Measurements from ENCODE around the gene MAP2K5. TPM values are rescaled to one million over a fixed set of nuclear protein-coding genes. Genes with fewer than 3 reads are reported as not detected.

Gene MAP2K5
- total and polyA plus RNA-seq, 10 of the 15 experiments (the other 5 are each of a cell fraction or from before 2014, with no cell fraction given) = 1.3 to 19.4 (median 9.6) TPM

GRCh38 chr15:67506775-67507747 lies 35.4 kb upstream of the MAP2K5 start:
- intact Hi-C loops (cut with micrococcal nuclease; ENCODE audit: unreplicated experiment) (no loop called here), in situ Hi-C loops (cut with MboI) (no loop called here)
- no peaks in the 10 kb centered on the region for H3K9me3 ChIP-seq (replicated peaks; ENCODE audit: control insufficient read depth, insufficient read depth, low read length)
- H3K27ac ChIP-seq (ENCODE audit: control insufficient read depth, insufficient read depth) = no peak overlapping the region
- ATAC-seq (no peak), FAIRE-seq (no peak), DNase-seq (ENCODE audit: low read depth, low spot score) (no peak)
- no peaks in the 10 kb centered on the region for H3K36me3 ChIP-seq (ENCODE audit: control insufficient read depth in 2 of 2, insufficient read depth in 2 of 2, low read length in 1 of 2)
- BruUV-seq (replicated peaks) = no TSS peak
- no peak overlapping the region for H3K4me3 ChIP-seq
- 90% methylated on average over 11 of the region's 11 CpGs for WGBS (ENCODE audit: insufficient coverage, insufficient replicate concordance, low lambda C conversion rate, missing lambda C conversion rate)
- SMC1A ChIA-PET (ENCODE audit: uncharacterized antibody, unreplicated experiment) = interaction anchor here (0.7 to 2.0 kb wide), 11 partner anchors 9 to 329 kb away, joined by 3 to 8 read pairs (median 3); partner anchors contain the start of gene C15orf61
- POLR2A ChIA-PET = interaction anchor here (1.0 kb wide), 1 partner anchor 14 kb away, joined by 4 read pairs; no protein-coding TSS in a partner anchor
- TF ChIP-seq, protein P1, sequence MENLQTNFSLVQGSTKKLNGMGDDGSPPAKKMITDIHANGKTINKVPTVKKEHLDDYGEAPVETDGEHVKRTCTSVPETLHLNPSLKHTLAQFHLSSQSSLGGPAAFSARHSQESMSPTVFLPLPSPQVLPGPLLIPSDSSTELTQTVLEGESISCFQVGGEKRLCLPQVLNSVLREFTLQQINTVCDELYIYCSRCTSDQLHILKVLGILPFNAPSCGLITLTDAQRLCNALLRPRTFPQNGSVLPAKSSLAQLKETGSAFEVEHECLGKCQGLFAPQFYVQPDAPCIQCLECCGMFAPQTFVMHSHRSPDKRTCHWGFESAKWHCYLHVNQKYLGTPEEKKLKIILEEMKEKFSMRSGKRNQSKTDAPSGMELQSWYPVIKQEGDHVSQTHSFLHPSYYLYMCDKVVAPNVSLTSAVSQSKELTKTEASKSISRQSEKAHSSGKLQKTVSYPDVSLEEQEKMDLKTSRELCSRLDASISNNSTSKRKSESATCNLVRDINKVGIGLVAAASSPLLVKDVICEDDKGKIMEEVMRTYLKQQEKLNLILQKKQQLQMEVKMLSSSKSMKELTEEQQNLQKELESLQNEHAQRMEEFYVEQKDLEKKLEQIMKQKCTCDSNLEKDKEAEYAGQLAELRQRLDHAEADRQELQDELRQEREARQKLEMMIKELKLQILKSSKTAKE (IDR thresholded peaks at IDR 0.05; ENCODE audit: low read depth, poor library complexity, severe bottlenecking) = no peak
- no peak for TF ChIP-seq ZNF687 (IDR thresholded peaks at IDR 0.05)
- TF ChIP-seq SPI1 (IDR thresholded peaks at IDR 0.05; ENCODE audit: borderline replicate concordance, insufficient read depth, low read depth, low read length) = peak; percentile 62; the same call in 1 of the 2 replicates
- TF ChIP-seq NFYA (IDR thresholded peaks at IDR 0.05; ENCODE audit: borderline replicate concordance, low read depth, low read length) = no peak
- H2AFZ ChIP-seq (ENCODE audit: control insufficient read depth, low read depth, low read length) = no peak overlapping the region
- peak overlapping the region; percentile 18; the same call in 1 of the 2 replicates for H3K4me2 ChIP-seq (ENCODE audit: control insufficient read depth, insufficient read depth)
- CTCF ChIA-PET = interaction anchor here (0.8 to 1.8 kb wide), 8 partner anchors 8 to 331 kb away, joined by 3 to 7 read pairs (median 4); partner anchors contain the start of gene C15orf61
- H3K27me3 ChIP-seq (replicated peaks in 1 of 2; ENCODE audit: control insufficient read depth in 2 of 2, insufficient read depth in 2 of 2, low read length in 1 of 2) = no peaks in the 10 kb centered on the region
- RAD21 ChIA-PET (ENCODE audit: unreplicated experiment) = interaction anchor here (0.7 kb wide), 2 partner anchors 14 to 331 kb away, joined by 3 read pairs; no protein-coding TSS in a partner anchor
- H3K4me1 ChIP-seq (ENCODE audit: control insufficient read depth, insufficient read depth, low read length) = peaks cover 17% of the 10 kb centered on the region
- no peak overlapping the region for H3K9ac ChIP-seq (ENCODE audit: control insufficient read depth, insufficient read depth, low read length)
- H3K79me2 ChIP-seq (ENCODE audit: control insufficient read depth, insufficient read depth, low read length) = no peaks in the 10 kb centered on the region
- H4K20me1 ChIP-seq (ENCODE audit: control insufficient read depth, insufficient read depth) = no peaks in the 10 kb centered on the region

Data from GM12878 (cell line).